Vagina (tissue), 2 donors: ENCODE data around the gene DNAAF9. TPM values are rescaled to one million over a fixed set of nuclear protein-coding genes. Genes with fewer than 3 reads are reported as not detected.
"Not testable (repeated sequence)": the region's sequence is repeated elsewhere in the genome, so short reads cannot be mapped to it uniquely, and the experiment has no call there.

Experiments
- DNase-seq, 2 donors: peaks; one replicate each; pipeline ENCODE4 v3.0.0-alpha.2; 2017; ENCODE audit errors: extremely low spot score in 2 of 2
- H3K27ac ChIP-seq: fragments of 200-600 bp; sonication (generic); one replicate; pipeline ENCODE4 v1.5.1; 2019
- H3K27me3 ChIP-seq: fragments of 200-600 bp; sonication (generic); one replicate; pipeline ENCODE4 v1.5.1; 2019
- H3K36me3 ChIP-seq, 2 donors: fragments of 200-600 bp; sonication (generic); one replicate each; pipeline ENCODE4 v1.5.1; 2017 to 2019
- H3K4me1 ChIP-seq: fragments of 200-600 bp; sonication (generic); one replicate; pipeline ENCODE4 v1.5.1; 2019
- H3K4me3 ChIP-seq, 2 donors: fragments of 200-600 bp; sonication (generic); 1 replicate in 1 of 2; 2 replicates in 1 of 2; pipeline ENCODE4 v1.5.1; 2016 to 2019
- H3K9me3 ChIP-seq: fragments of 200-600 bp; sonication (generic); one replicate; pipeline ENCODE4 v1.5.1; 2019
- POLR2A ChIP-seq, 2 donors: fragments of 450-650 bp; IDR thresholded peaks; one replicate each; pipeline ENCODE4 v1.6.1; 2017; ENCODE audit warnings: antibody characterized with exemption in 2 of 2, mild to moderate bottlenecking in 2 of 2, moderate library complexity in 2 of 2
- POLR2AphosphoS5 ChIP-seq, 2 donors: sonication (generic); formaldehyde crosslinking; IDR thresholded peaks; one replicate each; pipeline ENCODE4 v1.9.0; 2017; ENCODE audit warnings: antibody characterized with exemption in 2 of 2, mild to moderate bottlenecking in 2 of 2, low read depth in 1 of 2; ENCODE audit not compliant: insufficient read depth in 1 of 2
- intact Hi-C: fragments of 100-400 bp; cut with DNase I; formaldehyde crosslinking; loops from one replicate; pipeline ENCODE4 v1.15.1; 2023
- total RNA-seq: library from RNA; depleted of rRNA; stranded (reverse); fragments of >200 nt; gene quantifications from one replicate; pipeline ENCODE4 v1.2.3, GENCODE V29; 2016
- TF ChIP-seq, protein P1 (sequence below), 3 experiments: fragments of 450-650 bp in 2 of 3; fragments of 200-600 bp in 1 of 3; sonication (generic) in 1 of 3; IDR thresholded peaks; one replicate each; pipeline ENCODE4 v1.5.1; 2017 to 2019; ENCODE audit warnings: antibody characterized with exemption in 3 of 3, mild to moderate bottlenecking in 2 of 3, moderate library complexity in 2 of 3

The DNAAF9 gene
- total RNA-seq, 1 donor from 2014 or later: 18.4 TPM

DNA sequence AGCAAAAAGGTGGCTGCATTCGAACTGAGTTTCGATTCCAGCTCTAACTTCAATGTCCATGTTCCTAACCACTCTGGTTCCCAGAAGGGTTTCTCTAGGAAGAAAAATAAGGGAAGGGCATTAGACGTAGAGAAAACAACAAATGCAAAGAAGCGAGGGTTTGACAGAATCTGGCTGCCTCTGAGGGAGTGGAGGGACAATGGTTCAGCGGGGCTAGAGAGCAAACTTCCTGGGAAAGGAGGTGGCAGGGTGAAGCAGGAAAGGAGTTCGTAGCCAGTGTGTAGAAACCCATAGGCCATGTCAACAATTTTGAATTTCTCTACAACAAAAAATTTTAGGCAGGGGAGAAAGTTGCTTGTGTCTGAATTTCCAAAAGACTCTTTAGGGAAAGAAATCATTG lies 14.5 kb upstream of the DNAAF9 start:
- H3K27me3 ChIP-seq: no peaks in the 10 kb centered on the region
- no peak overlapping the region for H3K27ac ChIP-seq
- H3K4me1 ChIP-seq: peaks cover 16% of the 10 kb centered on the region
- H3K36me3 ChIP-seq: no peaks in the 10 kb centered on the region
- DNase-seq: no peak
- H3K4me3 ChIP-seq: no peak overlapping the region
- TF ChIP-seq, protein P1, sequence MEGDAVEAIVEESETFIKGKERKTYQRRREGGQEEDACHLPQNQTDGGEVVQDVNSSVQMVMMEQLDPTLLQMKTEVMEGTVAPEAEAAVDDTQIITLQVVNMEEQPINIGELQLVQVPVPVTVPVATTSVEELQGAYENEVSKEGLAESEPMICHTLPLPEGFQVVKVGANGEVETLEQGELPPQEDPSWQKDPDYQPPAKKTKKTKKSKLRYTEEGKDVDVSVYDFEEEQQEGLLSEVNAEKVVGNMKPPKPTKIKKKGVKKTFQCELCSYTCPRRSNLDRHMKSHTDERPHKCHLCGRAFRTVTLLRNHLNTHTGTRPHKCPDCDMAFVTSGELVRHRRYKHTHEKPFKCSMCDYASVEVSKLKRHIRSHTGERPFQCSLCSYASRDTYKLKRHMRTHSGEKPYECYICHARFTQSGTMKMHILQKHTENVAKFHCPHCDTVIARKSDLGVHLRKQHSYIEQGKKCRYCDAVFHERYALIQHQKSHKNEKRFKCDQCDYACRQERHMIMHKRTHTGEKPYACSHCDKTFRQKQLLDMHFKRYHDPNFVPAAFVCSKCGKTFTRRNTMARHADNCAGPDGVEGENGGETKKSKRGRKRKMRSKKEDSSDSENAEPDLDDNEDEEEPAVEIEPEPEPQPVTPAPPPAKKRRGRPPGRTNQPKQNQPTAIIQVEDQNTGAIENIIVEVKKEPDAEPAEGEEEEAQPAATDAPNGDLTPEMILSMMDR (IDR thresholded peaks at IDR 0.05): no peak
- TF ChIP-seq POLR2AphosphoS5 (IDR thresholded peaks at IDR 0.05; ENCODE audit: insufficient read depth in 1 of 2, low read depth in 1 of 2) (no peak), POLR2A (IDR thresholded peaks at IDR 0.05) (no peak)
- intact Hi-C loops: no loop called here
- no peaks in the 10 kb centered on the region for H3K9me3 ChIP-seq

DNA sequence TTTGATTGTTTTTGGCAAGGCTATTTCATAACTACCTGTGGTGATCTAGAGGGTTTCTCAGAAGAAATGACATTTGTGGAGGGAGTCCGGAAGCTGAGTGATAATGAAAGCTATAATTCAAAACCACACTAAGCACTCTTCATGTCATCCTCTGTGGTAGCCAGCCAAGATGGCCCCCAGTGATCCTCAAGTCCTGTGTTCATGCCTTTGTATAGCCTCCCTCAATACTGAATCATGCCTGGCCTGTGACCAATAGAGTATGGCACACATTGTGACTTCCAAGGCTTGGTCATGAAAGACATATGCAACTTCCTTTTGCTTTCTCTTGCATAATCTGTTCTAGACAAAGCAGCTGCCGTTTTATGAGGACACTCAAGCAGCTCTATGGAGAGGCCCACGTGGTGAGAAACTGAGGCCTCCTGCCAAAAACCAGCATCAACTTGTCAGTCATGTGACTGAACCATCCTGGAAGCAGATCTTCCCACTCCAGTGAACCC lies 12.8 kb upstream of the DNAAF9 start:
- Histone ChIP-seq H3K4me1 (peaks cover 16% of the 10 kb centered on the region), H3K4me3 (no peak overlapping the region), H3K36me3 (no peaks in the 10 kb centered on the region), H3K9me3 (no peaks in the 10 kb centered on the region), H3K27me3 (no peaks in the 10 kb centered on the region), H3K27ac (no peak overlapping the region)
- TF ChIP-seq POLR2AphosphoS5 (IDR thresholded peaks at IDR 0.05; ENCODE audit: insufficient read depth in 1 of 2, low read depth in 1 of 2): peak in 1 of 2 donors; percentile 89
- TF ChIP-seq POLR2A (IDR thresholded peaks at IDR 0.05): no peak
- DNase-seq: peak in 1 of 2 donors; percentile 92
- intact Hi-C loops: no loop called here

GRCh38 chr20:3418161-3418560 lies 10.7 kb upstream of the DNAAF9 start:
- H3K4me3 ChIP-seq, intact Hi-C loops, H3K9me3 ChIP-seq, H3K27me3 ChIP-seq, H3K27ac ChIP-seq, H3K36me3 ChIP-seq, DNase-seq: not testable (repeated sequence)
- peaks cover 16% of the 10 kb centered on the region for H3K4me1 ChIP-seq

DNA sequence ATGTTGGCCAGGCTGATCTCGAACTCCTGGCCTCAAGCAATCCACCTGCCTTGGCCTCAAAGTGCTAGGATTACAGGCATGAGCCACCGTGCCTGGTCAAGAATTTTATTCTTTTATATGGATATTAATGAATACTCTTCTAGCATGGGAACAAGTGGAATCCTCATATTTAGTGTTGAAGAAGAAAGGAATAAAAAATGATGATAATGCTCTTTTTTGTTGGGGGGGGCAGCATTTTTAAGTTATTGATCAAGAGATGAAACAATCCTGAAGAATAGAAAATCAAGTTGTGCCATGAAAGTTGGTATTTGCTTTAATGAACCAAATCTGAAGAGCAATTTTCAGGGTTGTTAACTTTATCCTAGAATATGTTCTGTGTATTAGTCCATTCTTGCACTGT lies 6.7 kb upstream of the DNAAF9 start:
- DNase-seq: no peak
- no peaks in the 10 kb centered on the region for H3K9me3 ChIP-seq
- no peaks in the 10 kb centered on the region for H3K27me3 ChIP-seq
- no peaks in the 10 kb centered on the region for H3K36me3 ChIP-seq
- peaks cover 6% of the 10 kb centered on the region for H3K4me1 ChIP-seq
- TF ChIP-seq POLR2AphosphoS5 (IDR thresholded peaks at IDR 0.05; ENCODE audit: insufficient read depth in 1 of 2, low read depth in 1 of 2): no peak
- TF ChIP-seq, protein P1 (IDR thresholded peaks at IDR 0.05): no peak
- no peak for TF ChIP-seq POLR2A (IDR thresholded peaks at IDR 0.05)
- H3K27ac ChIP-seq: no peak overlapping the region
- no peak overlapping the region for H3K4me3 ChIP-seq
- intact Hi-C loops: no loop called here

DNA sequence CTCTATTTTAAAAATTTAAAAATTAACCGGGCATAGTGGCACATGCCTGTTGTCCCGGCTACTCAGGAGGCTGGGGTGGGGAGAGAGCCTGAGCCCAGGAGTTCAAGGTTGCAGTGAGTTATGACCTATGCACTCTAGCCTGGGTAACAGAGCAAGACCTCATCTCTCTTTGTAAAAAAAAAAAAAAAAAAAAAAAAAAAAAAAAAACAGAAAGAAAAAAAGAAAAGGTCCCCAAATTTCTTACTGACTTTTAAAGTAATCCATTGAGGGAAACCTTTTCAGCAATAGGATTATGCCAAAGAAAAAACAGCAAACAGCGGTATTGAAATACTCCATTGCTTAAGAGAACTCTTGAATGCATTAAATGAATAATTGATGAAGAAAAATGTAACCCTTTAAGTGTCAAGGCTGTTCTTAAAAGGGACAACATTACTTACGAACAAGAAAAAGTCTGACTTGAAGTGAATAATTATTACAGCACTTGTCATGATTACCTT lies 6.0 kb upstream of the DNAAF9 start:
- H3K36me3 ChIP-seq: no peaks in the 10 kb centered on the region
- no peak overlapping the region for H3K4me3 ChIP-seq
- H3K4me1 ChIP-seq: peaks cover 8% of the 10 kb centered on the region
- H3K9me3 ChIP-seq: no peaks in the 10 kb centered on the region
- no peak overlapping the region for H3K27ac ChIP-seq
- TF ChIP-seq POLR2AphosphoS5 (IDR thresholded peaks at IDR 0.05; ENCODE audit: insufficient read depth in 1 of 2, low read depth in 1 of 2): no peak
- no peak for TF ChIP-seq POLR2A (IDR thresholded peaks at IDR 0.05)
- TF ChIP-seq, protein P1 (IDR thresholded peaks at IDR 0.05): no peak
- intact Hi-C loops: no loop called here
- no peaks in the 10 kb centered on the region for H3K27me3 ChIP-seq
- DNase-seq: no peak

GRCh38 chr20:3412600-3413392 lies 5.3 kb upstream of the DNAAF9 start:
- Histone ChIP-seq H3K4me1 (peaks cover 8% of the 10 kb centered on the region), H3K27ac (no peak overlapping the region), H3K9me3 (no peaks in the 10 kb centered on the region), H3K36me3 (no peaks in the 10 kb centered on the region), H3K27me3 (no peaks in the 10 kb centered on the region), H3K4me3 (no peak overlapping the region)
- no peak for DNase-seq
- TF ChIP-seq POLR2AphosphoS5 (IDR thresholded peaks at IDR 0.05; ENCODE audit: insufficient read depth in 1 of 2, low read depth in 1 of 2) (no peak), POLR2A (IDR thresholded peaks at IDR 0.05) (no peak)
- TF ChIP-seq, protein P1 (IDR thresholded peaks at IDR 0.05): no peak
- intact Hi-C loops: no loop called here
